GM18511 (cell line): ENCODE results near the gene IL32.

Experiments
- ATAC-seq: cut with Tn5 transposase; IDR thresholded peaks from one replicate; pipeline ENCODE4 v1.9.1; 2021; ENCODE audit warnings: mild to moderate bottlenecking, moderate library complexity; ENCODE audit not compliant: unreplicated experiment

The IL32 gene

DNA sequence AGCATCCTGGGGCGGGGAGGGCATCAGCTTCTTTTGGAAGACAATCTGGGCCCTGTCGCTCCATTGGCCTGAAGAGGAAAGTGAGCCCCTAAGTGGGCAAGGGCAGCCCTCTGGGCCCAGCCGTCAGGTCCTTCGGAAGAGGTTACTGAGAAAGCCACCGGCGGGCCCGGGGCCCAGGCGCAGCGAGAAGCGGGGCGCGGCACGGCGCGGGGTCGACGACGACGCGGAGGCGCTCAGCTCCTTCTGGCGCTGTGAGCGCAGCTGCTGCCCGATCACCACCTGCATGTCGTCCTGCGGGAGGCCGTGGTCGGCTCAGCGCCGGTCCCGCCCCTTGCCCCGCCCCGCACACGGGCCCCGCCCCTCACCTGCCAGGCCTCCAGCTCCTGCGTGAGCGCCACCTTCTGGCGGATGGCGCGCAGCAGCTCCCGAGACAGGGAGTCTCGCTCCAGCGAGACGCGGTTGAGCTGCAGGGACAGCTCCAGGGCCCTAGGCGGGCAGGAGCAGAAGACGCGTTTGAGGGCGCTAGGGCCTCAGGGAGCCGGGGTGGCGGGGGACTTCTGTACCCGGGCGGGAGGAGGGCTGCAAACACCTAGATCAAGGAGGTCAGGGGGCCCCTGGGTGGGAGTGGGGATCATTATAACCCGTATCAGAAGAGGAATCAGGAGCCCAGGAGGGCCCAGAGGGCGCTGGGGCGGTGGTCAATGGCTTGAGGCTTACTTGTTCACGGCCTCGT, 37.3 kb upstream of the IL32 start:
- ATAC-seq, result no peak

DNA sequence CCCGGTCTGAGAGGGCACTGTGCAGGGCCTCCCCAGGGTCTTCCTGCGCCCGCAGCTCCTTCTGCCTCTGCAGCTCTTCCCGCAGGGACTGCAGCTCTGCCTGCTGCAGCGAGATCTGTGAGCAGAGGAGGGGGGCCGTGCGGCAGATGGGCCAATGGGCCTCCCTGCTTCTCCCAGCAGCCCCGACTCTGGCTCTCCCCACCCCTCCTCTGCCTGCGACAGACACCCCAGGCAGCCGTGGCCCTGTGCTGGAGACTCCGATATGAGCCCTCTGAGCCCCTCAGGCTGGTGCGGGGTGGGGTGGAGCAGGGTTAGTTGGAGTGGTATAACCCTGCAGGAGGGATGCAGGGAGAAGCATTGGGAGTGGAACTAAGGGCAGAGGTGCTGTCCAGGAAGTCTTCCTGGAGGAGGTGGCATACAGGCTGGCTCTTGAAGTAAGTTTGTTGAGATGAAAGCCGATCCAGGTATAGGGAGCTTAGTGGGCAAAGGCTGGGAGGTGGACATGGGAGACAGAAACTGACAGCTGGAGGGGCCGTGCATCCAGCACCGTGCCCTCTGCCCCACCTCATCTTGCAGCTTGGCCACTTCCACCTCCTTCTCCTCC, 36.6 kb upstream of the IL32 start:
- ATAC-seq, result no peak

DNA sequence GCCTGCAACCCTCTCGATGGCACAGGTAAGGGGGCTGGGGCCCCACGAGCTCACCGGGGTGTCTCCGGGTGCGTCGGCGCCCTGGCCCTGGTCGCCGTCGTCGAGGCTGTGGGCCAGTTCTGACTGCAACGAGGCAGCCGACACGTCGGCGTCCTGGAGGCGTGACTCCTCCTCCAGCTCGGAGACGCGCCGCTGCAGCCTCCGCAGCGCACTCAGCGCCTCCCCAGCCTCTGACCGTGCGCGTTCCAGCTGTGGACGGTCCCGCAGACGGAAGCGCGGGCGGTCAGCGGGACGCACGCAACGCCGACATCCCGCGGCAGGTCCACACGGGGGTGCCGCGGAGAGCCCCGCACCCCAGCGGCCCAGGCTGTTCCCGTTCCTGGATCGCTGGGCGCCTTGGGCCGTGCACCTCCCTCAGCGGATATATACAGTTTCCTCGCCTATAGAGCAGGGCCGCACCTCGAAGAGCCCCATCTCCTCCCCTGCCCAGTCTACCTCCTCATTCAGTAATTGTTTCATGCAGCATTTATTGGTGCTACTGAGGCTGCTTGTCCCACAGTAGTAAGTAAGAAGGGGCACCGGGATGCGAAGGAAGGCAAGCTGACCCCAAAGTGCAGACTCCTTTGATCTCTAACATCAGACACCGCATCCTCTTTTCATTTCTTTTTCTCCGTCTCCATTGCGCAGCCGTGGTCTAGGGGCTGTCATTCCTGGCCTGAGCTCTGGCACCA, 35.8 kb upstream of the IL32 start:
- ATAC-seq, result no peak

DNA sequence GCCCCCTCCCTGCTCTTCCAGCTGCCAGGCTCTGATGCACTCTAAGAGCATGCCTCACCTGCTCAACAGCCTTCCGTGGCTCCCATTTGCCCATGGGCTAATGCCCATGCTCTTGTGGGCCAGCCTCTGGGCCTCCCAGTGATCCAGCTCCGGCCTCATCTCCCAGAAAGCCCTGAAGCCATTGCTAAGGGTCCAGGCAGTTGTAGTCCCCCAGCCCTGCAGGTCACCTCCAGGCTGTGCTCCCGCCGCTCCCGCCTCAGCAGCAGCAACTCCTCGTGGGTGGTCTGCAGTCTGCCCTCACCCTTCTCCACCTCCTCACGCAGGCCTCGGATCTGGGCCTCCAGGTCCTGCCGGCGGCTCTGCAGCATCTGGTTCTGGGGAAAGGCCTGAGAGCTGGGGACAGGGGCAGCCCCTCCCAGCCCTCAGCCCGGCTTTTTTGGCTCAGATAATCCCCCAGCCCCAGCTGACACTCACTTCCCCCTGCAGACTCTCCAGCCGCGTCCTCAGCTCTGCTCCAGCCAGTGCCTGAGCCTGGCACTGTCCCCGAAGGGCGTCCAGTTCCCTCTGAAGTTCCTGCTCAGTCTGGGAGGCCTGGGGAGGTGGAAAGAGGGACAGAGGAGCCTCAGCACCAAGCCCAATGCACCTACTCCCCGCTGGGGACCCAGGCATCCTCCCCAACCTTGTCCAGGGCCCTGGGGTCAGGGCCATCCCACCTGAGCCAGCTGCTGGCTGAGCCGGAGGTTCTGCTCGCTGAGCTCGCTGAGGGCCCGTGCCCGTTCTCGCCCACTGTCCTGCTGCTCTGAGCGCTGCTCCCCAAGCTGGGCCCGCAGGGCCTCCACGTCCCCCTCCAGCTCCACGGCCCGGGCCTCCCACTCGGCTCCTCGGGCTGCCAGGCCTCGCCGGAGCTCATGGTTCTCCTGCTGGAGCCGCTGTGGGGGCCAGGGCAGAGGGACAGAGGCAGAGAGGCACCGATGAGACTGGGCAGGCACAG, 34.9 kb upstream of the IL32 start:
- ATAC-seq, result no peak

DNA sequence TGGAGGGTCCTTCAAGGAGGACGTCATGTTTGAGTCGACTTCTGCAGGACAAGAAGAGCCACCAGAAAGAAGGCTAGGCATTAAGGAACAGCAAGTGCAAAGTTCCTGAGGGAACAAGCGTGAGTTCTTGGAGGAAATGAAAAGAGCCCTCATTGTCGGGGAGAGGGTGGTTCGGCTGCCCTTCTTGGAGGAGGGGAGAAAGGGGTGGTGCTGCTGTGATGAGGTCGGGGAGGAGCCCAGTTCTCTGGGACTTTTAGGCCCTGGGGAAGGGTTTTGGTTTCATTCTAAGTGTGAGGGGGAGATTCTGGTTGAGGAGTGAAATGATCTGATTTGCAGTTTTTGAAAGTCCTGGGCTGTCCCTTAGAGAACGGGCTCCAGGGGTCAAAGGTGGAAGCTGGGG, 32.8 kb upstream of the IL32 start:
- no peak for ATAC-seq

DNA sequence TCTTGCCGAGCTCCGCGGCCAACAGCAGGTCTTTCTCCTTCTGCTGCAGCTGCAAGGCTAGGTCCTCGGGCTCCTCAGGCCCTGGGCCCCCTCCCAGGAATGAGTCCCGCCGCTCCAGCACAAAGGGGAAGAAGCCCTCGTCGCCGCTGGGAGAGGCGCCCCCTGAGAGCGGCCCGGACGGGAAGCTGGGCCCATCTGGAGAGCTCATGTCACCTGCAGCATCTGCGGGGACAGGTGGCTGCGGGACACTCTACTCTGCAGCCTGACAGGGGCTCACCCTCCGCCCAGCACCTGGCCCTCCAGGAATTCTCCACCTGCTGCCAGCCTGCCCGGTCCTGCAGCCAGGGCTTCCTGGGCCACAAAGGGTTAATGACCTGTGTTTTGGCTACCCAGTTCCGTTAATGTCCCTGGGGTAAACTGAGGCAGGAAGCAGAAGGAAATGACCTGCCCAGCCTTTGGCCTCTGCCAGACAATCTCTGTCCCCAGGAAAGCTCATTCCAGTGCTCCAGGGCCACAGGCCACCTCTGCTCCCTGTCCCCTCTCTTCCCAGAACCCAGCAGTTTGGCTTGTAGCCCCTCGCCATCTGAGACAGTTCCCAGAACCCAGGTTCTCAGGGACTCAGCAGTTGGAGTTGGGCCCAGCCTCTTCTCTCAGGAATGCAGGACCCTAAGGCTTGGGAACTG, 30.0 kb upstream of the IL32 start:
- ATAC-seq, result no peak

DNA sequence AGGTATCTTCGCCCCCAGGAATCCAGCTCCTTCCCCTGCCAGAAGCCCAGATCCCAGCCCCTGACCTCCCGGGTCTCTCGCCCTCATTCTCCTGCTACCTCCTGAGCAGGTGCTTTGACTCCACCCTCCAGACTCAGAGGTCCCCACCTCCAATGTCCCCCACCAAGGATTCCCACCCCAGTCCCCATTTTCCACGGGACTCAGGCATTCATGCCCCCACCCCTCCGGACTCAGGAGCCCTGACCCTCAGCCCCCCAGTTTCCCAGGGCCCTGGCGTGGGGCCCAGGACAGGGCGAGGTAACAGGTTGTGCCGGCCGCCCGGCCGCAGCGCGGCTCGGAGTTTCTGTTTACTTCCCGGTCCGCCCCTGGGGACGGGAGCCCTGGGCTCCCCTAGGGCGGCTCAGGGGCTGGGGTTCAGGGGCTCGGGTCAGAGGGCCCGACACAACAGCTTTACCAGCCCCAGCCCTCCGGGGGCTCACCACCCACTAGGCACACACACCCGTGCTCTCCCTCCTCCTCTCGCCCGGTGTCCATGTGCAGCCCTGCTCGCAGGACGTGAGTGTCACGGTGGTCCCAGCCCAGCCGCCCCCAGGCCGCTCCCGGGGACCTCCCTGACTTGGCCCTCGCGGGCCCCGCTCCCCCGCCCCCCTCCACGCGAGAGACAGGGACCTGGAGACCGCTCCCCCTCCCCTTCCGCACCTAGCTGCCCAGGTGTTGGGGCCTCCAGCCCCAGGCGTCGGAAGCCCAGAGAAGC, 29.3 kb upstream of the IL32 start:
- ATAC-seq, result no peak

DNA sequence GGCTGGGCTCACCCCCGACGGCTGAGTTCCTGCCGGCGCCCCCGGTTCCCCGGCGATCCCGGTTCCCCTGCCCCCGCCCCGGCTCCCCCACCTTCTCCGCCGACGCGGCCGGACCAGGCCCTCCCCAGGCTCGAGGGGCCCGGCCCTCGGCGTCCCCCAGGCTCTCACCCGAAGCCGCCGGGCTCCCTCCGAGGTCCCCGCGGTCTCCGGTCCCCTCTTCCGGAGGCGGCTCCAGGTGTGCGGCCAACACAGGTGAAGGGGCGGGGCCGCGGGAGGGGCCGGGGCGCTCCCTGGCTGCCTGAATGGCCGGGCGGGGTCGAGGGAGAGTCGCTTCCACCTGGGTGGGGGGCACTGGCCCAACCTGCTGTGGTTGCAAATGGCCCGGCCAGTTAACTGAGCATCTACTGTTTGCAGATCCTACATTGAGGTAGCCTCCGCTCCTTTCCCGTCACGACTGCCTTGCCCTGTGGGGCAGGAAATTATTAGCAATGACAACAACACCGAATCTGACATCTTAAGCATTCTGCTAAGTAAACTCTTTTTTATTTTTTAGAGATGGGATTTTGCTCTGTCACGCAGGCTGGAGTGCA, 28.6 kb upstream of the IL32 start, which contains the start of gene BICDL2:
TSS of gene BICDL2 (minus strand) at position 219 of the 590 bp plus-strand sequence. CDS start 1,448 bp downstream, outside the sequence.
- no peak for ATAC-seq

DNA sequence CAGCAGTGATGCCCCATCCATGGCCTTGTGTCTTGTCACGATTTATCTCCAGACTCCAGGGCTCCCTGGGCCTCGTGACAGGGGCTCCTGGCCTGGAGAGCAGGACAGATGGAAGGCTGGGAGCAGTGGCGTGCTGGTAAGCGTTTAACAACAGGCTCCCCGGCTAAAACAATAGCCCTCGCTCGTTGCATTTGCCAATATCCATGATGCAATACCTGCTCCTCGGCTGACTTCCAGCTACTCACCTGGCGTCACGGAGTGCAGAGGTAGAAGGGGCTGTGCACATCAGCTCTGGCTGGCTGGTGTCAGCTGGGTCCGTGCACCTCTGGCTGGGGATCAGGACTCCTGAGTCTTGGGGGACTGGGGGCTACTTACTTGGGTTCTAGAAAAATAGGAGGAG, 27.2 kb upstream of the IL32 start:
- ATAC-seq, result no peak

DNA sequence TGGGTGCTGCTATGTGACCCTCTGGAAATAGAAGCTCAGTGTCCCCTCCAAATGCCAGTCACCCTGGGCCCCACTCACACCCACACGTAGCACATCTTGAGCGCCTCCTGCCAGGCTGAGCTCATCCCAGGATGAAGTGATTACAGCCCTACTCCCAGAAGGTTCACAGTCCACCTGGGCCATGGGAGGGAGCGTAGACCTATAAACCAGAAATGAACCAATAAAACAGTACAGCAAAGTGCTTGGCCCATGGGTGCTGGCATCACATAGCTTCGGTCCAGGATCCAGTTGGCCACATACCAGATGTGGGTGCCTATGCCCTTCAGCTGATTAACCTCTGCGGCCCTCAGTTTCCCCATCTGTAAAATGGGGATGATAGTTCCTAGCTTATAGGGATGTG, 26.5 kb upstream of the IL32 start:
- ATAC-seq, result no peak

DNA sequence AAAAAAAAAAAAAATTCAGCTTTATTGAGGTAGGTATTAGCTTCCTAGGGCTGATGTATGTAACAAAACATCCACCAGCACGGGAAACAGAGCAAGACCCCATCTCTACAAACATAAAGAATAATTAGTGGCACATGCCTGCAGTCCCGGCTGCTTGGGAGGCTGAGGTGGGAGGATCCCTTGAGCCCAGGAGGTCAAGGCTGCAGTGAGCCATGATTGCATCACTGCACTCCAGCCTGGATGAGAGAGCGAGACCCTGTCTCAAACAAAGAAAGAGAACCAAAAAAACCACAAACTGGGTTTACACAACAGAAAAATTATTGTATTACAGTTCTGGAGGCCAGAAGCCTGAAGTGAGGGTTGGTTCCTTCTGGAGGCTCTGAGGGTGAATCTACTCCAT, 23.1 kb upstream of the IL32 start:
- ATAC-seq, result no peak

DNA sequence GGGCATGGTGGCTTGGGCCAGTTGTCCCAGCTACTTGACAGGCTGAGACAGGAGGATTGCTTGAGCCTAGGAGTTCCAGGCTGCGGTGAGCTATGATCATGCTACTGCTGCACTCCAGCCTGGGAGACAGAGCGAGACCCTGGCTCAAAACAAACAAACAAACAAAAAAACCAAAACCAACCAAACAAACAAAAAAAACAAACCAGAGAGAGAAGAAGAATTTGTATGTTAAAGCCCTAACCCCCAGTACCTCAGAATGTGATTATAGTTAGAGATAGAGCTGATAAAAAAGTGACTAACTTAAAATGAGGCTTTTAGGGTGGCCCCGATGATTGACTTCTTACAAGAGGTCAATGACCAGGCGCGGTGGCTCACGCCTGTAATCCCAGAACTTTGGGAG, 20.7 kb upstream of the IL32 start:
- no peak for ATAC-seq

DNA sequence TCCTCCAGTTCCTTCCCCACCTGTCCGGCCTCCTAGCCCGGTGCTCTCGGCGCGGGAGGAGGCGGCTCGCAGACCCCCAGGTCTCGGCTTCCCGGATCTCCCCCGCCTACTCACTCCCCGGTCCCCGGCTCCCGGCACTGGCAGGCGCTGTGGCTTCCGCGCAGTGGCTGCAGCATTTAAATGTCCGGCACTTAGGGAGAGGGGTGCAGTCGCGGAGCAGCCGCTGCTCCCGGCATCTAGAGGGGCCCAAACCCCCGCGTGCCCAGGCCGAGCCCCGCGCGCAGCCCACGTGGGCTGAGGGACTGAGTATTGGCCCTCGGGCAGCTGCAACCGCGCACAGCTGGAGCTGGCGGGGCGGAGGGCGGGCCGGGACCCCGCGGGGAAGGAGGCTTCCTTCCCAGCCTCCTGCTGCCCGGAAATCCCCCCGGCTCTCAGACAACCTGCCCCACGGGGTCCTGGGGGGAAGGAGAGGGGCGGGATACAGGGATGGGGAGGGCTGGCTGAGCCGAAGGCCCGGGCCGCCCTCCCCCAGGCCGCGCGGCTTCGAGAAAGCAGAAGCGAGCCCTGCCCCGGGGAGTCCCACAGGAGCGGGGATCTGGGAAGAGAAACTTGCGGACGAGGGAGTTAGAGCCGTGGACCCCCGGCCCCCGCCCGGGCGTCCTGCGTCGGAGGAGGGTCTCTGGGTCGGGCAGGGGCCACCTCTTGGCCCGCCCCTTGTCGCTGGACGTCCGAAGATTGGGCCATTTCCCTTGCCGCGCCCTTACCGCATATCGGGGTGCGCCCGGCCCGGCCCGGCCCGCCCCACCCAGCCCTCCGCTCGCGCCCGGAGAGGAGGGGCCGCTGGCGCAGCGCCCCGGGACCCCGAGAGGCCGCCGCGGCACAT, 19.4 kb upstream of the IL32 start, which contains the start of gene MMP25:
TSS of gene MMP25 (plus strand) at position 804 of the 883 bp plus-strand sequence. CDS start 357 bp downstream, outside the sequence.
- ATAC-seq, result no peak

DNA sequence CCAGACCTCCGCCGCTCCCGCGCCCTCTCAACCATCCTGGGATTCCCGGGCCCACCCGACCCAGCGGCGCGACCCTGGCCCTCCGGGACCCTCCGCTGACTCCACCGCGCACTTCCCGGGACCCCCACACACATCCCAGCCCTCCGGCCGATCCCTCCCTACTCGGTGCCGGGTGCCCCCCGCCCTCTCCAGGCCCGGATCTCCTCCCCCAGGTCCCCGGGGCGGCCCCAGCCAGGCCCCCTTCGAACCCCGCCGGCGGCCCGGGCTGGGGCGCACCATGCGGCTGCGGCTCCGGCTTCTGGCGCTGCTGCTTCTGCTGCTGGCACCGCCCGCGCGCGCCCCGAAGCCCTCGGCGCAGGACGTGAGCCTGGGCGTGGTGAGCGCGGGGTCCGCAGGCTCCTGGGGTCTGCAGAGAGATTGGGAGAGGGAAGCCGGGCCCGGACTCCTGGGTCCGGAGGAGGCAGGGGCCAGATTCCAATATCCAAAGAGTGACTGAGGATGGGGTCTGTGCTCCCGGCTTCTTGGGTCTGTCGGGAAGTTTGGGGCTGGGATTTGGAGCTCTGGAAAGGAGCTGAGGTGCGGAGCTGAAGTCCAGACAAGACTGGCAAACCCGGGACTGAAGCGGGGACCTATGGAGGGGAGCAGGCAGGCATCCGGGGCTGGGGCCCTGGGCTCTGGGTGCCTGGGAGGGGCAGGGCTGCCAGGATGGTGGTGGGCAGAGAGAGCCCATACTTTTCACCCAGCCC, 18.6 kb upstream of the IL32 start:
- ATAC-seq, result no peak

DNA sequence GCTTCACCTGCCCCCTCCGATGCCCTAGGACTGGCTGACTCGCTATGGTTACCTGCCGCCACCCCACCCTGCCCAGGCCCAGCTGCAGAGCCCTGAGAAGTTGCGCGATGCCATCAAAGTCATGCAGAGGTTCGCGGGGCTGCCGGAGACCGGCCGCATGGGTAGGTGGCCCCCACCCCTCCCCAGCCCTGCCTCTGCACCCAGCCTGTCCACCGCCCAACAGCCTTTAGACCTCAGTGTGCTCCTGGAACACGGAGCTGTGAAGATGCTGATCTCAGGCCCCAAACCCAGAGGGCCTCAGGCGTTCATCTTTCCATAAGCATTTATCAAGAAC, 18.1 kb upstream of the IL32 start:
- ATAC-seq, result no peak

DNA sequence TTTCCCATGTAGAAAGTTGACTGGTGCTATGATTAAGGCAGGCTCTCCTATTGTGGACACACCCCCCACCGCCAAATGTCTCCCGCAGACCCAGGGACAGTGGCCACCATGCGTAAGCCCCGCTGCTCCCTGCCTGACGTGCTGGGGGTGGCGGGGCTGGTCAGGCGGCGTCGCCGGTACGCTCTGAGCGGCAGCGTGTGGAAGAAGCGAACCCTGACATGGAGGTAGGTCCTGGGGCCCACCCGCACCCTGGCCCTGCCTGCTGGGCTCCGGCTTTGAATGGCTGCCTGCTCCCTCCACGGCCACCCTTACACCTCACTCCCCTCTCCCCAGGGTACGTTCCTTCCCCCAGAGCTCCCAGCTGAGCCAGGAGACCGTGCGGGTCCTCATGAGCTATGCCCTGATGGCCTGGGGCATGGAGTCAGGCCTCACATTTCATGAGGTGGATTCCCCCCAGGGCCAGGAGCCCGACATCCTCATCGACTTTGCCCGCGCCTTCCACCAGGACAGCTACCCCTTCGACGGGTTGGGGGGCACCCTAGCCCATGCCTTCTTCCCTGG, 15.4 kb upstream of the IL32 start:
- no peak for ATAC-seq

DNA sequence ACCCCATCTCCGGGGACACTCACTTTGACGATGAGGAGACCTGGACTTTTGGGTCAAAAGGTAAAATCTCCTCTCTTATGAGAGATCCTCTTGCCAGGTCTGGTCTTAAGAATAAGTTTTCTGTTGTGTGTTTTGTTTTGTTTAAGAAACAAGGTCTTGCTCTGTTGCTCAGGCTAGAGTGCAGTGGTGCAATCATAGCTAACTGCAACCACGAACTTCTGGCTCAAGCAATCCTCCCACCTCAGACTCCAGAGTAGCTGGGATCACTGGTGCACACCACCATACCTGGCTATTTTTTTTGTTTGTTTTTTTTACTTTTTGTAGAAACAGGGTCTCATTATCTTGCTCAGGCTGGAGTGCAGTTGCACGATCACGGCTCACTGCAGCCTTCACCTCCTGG, 15.0 kb upstream of the IL32 start:
- ATAC-seq, result no peak
